ENCODE measurements around the gene GALNT17. TPM values are rescaled to one million over a fixed set of nuclear protein-coding genes. Genes with fewer than 3 reads are reported as not detected.

The GALNT17 gene
- total RNA-seq, 1 experiment from 2014 or later: 0.03 TPM

Small RNA genes lying within 50 kb of the gene (small RNA-seq; reads per million reads assigned to genes)
- gene MIR3914-1 (0 reads per million in 2 experiments), gene RN7SKP75 (0 to 0.24 reads per million in 2 experiments)

Measured in SK-MEL-5 (cell line).